ENCODE results near the gene PXT1. TPM values are rescaled to one million over a fixed set of nuclear protein-coding genes. Genes with fewer than 3 reads are reported as not detected.

PXT1 gene
- total RNA-seq, 1 donor: under 0.01 TPM

GRCh38 chr6:36376183-36376582 lies 66.5 kb downstream of the PXT1 start:
- Histone ChIP-seq H3K36me3 (ENCODE audit: insufficient read depth, low read length) (no peaks in the 10 kb centered on the region), H3K4me1 (ENCODE audit: insufficient read depth, low read length) (no peaks in the 10 kb centered on the region), H3K27me3 (ENCODE audit: insufficient read depth, low read length) (peaks cover 8% of the 10 kb centered on the region), H3K4me3 (ENCODE audit: insufficient read depth, low read length) (no peak overlapping the region), H3K27ac (ENCODE audit: low read depth, low read length) (no peak overlapping the region), H3K9me3 (ENCODE audit: low read depth, low read length) (no peaks in the 10 kb centered on the region), H4K20me1 (ENCODE audit: insufficient read depth, low read length) (no peaks in the 10 kb centered on the region), H3K79me2 (ENCODE audit: insufficient read depth, low read length) (no peaks in the 10 kb centered on the region), H2AFZ (ENCODE audit: low read length) (no peak overlapping the region), H3K4me2 (ENCODE audit: insufficient read depth, low read length) (no peak overlapping the region)
- DNase-seq (ENCODE audit: insufficient read length, low spot score, missing footprints): no peak
- no peak for TF ChIP-seq CTCF (IDR thresholded peaks at IDR 0.05; ENCODE audit: extremely low read depth, low read depth, low read length)

DNA sequence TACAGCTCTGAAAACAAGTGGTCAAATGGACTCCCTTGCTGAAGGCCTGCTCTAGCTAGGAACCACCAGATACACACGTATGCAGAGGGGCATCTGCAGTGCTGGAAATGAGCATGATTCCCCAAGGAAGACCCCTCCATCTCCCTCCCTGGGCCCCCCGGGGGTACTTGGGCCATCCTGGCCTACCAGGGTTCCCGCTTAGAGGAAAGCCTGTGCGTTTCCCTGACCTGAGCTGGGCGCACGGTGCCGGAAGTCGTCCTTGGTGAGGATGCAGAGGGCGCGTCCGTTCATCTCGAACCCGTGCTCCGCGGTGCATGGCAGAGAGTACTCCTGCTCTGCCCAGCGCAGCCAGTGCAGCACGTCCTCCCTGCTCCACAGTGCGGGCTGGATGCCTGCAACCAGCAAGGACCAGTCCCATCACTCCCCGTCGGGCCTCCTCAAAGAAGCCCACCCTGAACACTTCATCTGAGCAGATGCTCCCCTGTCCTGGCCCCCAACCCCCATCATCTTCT lies 67.0 kb downstream of the PXT1 start:
- Histone ChIP-seq H3K79me2 (ENCODE audit: insufficient read depth, low read length) (no peaks in the 10 kb centered on the region), H2AFZ (ENCODE audit: low read length) (no peak overlapping the region), H3K4me3 (ENCODE audit: insufficient read depth, low read length) (no peak overlapping the region), H3K27ac (ENCODE audit: low read depth, low read length) (no peak overlapping the region), H3K27me3 (ENCODE audit: insufficient read depth, low read length) (peaks cover 8% of the 10 kb centered on the region), H3K4me2 (ENCODE audit: insufficient read depth, low read length) (no peak overlapping the region), H3K9me3 (ENCODE audit: low read depth, low read length) (no peaks in the 10 kb centered on the region), H3K36me3 (ENCODE audit: insufficient read depth, low read length) (no peaks in the 10 kb centered on the region), H4K20me1 (ENCODE audit: insufficient read depth, low read length) (no peaks in the 10 kb centered on the region), H3K4me1 (ENCODE audit: insufficient read depth, low read length) (no peaks in the 10 kb centered on the region)
- DNase-seq (ENCODE audit: insufficient read length, low spot score, missing footprints): no peak
- no peak for TF ChIP-seq CTCF (IDR thresholded peaks at IDR 0.05; ENCODE audit: extremely low read depth, low read depth, low read length)

DNA sequence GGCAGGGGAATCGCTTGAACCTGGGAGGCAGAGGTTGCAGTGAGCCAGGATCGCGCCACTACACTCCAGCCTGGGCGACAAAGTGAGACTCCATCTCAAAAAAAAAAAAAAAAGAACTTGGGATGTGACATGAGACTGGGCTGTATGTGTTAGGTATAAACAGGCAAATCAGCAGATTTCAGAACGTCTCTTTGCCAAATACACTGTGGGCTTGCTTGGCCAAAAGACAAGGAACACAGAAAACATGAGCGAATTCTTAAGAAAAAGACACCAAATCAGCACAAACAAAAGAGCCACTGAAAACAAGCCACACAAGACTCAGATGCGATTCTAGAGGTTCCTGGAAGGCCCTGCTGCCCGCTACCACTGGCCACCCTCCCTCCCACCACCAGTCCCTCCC lies 67.7 kb downstream of the PXT1 start:
- Histone ChIP-seq H3K4me2 (ENCODE audit: insufficient read depth, low read length) (no peak overlapping the region), H3K9me3 (ENCODE audit: low read depth, low read length) (no peaks in the 10 kb centered on the region), H2AFZ (ENCODE audit: low read length) (peak overlapping the region; percentile 5), H3K36me3 (ENCODE audit: insufficient read depth, low read length) (no peaks in the 10 kb centered on the region), H3K27ac (ENCODE audit: low read depth, low read length) (no peak overlapping the region), H4K20me1 (ENCODE audit: insufficient read depth, low read length) (no peaks in the 10 kb centered on the region), H3K4me1 (ENCODE audit: insufficient read depth, low read length) (peaks cover 7% of the 10 kb centered on the region), H3K4me3 (ENCODE audit: insufficient read depth, low read length) (no peak overlapping the region), H3K27me3 (ENCODE audit: insufficient read depth, low read length) (peaks cover 8% of the 10 kb centered on the region), H3K79me2 (ENCODE audit: insufficient read depth, low read length) (no peaks in the 10 kb centered on the region)
- DNase-seq (ENCODE audit: insufficient read length, low spot score, missing footprints): no peak
- TF ChIP-seq CTCF (IDR thresholded peaks at IDR 0.05; ENCODE audit: extremely low read depth, low read depth, low read length): no peak

GRCh38 chr6:36374194-36374593 lies 68.5 kb downstream of the PXT1 start:
- no peak overlapping the region for H2AFZ ChIP-seq (ENCODE audit: low read length)
- H3K4me3 ChIP-seq (ENCODE audit: insufficient read depth, low read length): no peak overlapping the region
- no peak for DNase-seq (ENCODE audit: insufficient read length, low spot score, missing footprints)
- TF ChIP-seq CTCF (IDR thresholded peaks at IDR 0.05; ENCODE audit: extremely low read depth, low read depth, low read length): no peak
- H3K36me3 ChIP-seq (ENCODE audit: insufficient read depth, low read length): no peaks in the 10 kb centered on the region
- H4K20me1 ChIP-seq (ENCODE audit: insufficient read depth, low read length): no peaks in the 10 kb centered on the region
- peaks cover 15% of the 10 kb centered on the region for H3K4me1 ChIP-seq (ENCODE audit: insufficient read depth, low read length)
- H3K27me3 ChIP-seq (ENCODE audit: insufficient read depth, low read length): peaks cover 8% of the 10 kb centered on the region
- no peak overlapping the region for H3K4me2 ChIP-seq (ENCODE audit: insufficient read depth, low read length)
- no peaks in the 10 kb centered on the region for H3K9me3 ChIP-seq (ENCODE audit: low read depth, low read length)
- H3K79me2 ChIP-seq (ENCODE audit: insufficient read depth, low read length): no peaks in the 10 kb centered on the region
- H3K27ac ChIP-seq (ENCODE audit: low read depth, low read length): no peak overlapping the region

All from osteoblast (primary cell).